Fibroblast of pulmonary artery (primary cell): ENCODE measurements around the gene IRAK2.

Experiments used
- DNase-seq: peaks from one replicate; pipeline ENCODE4 v3.0.0-alpha.2; 2010; ENCODE audit warnings: low read depth
- H3K4me3 ChIP-seq: replicated peaks from 2 replicates; pipeline ENCODE4 v1.5.1; 2011; ENCODE audit warnings: low read depth, mild to moderate bottlenecking, control low read depth, low read length, moderate library complexity
- CTCF ChIP-seq: IDR thresholded peaks from 2 replicates; pipeline ENCODE4 v1.5.1; 2011; ENCODE audit warnings: mild to moderate bottlenecking, control low read depth, low read length, inconsistent platforms; ENCODE audit errors: missing control alignments

IRAK2 gene

GRCh38 chr3:10196389-10197052 lies 31.8 kb downstream of the IRAK2 start:
- peak; percentile 69 for DNase-seq
- H3K4me3 ChIP-seq: no peak overlapping the region
- TF ChIP-seq CTCF: no peak

- TF ChIP-seq CTCF: no peak
- H3K4me3 ChIP-seq: no peak overlapping the region
- DNase-seq: no peak
These were observed 33.5 kb downstream of the IRAK2 start for GRCh38 chr3:10198226-10198625.

GRCh38 chr3:10198761-10199649 lies 34.3 kb downstream of the IRAK2 start:
- DNase-seq: peak; percentile 80
- TF ChIP-seq CTCF: no peak
- H3K4me3 ChIP-seq: no peak overlapping the region

GRCh38 chr3:10204921-10205320 lies 40.2 kb downstream of the IRAK2 start:
- TF ChIP-seq CTCF: no peak
- no peak for DNase-seq
- H3K4me3 ChIP-seq: no peak overlapping the region

- peak; percentile 85 for DNase-seq
- no peak for TF ChIP-seq CTCF
- H3K4me3 ChIP-seq: no peak overlapping the region
These were observed 40.9 kb downstream of the IRAK2 start for GRCh38 chr3:10205451-10206165.

- no peak for DNase-seq
- no peak overlapping the region for H3K4me3 ChIP-seq
- TF ChIP-seq CTCF: no peak
These were observed 41.4 kb downstream of the IRAK2 start for GRCh38 chr3:10206166-10206511.
